ENCODE data around the gene ISYNA1.

The ISYNA1 gene

DNA sequence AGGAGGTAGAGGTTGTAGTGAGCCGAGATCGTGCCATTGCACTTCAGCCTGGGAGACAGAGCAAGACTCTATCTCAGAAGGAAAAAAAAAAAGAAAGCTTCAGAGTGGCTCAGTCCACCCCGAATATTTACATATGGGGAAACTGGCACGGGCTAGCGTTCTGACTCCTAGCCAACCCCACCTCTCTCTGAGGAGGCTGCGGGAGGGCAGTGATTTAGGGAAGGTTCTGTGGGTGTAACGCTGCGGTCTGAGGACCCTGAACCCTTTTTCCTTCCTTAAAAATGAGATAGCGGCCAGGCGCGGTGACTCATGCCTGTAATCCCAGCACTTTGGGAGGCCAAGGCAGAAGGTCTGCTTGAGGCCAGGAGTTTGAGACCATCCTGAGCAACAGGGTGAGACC is 45.5 kb downstream of the ISYNA1 start:
- in situ Hi-C loops (cut with MboI; ENCODE audit: low sequenced_read_pairs, unreplicated experiment): no loop called here
- no peak for TF ChIP-seq CTCF (IDR thresholded peaks at IDR 0.05; ENCODE audit: borderline replicate concordance, control extremely low read depth, extremely low read depth, insufficient read depth, missing control alignments)
- DNase-seq (ENCODE audit: low spot score): no peak

- DNase-seq (ENCODE audit: low spot score): no peak
- no peak for TF ChIP-seq CTCF (IDR thresholded peaks at IDR 0.05; ENCODE audit: borderline replicate concordance, control extremely low read depth, extremely low read depth, insufficient read depth, missing control alignments)
- in situ Hi-C loops (cut with MboI; ENCODE audit: low sequenced_read_pairs, unreplicated experiment): no loop called here
These were observed 46.3 kb downstream of the ISYNA1 start for GRCh38 chr19:18391509-18392075.

DNA sequence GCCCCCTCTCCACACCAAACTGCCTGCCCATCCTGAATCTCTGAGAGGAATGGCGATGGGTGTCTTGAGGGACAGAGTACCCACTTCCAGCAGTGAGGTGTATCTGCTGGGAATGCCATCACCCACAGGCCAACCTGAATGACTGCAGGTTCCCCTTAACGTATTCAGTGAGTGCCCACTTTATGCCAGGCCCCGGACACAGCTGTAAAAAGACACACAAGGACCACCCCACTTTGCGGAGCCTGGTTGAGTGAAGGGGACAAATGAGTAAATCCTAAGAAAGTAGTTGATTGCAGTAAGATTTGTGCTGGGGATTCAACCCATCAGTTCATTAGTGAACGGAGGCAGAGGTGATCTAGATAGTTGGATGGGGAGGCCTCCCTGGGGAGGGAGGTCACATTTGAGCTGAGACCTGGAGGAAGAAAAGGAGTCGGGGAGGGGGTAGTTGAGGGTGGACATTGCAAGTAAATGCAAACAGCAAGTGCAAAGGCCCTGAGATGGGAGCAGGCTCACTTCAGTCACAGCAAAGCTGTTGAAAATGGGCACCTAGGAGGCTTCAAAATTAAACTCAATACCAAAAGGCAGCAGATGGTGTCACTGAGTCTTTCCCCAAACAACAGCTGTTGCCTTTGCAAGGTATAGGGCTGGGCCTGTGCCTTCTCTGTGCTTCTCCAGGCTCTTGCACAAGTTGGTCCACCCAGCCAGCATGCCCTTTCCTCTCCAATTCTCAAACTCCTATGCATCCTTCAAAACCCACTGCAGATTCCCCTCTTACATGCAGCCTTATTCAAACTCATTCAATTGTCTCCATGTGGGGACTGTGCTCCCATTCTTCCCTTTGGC is 47.6 kb downstream of the ISYNA1 start:
- no peak for TF ChIP-seq CTCF (IDR thresholded peaks at IDR 0.05; ENCODE audit: borderline replicate concordance, control extremely low read depth, extremely low read depth, insufficient read depth, missing control alignments)
- no peak for DNase-seq (ENCODE audit: low spot score)
- in situ Hi-C loops (cut with MboI; ENCODE audit: low sequenced_read_pairs, unreplicated experiment): no loop called here

DNA sequence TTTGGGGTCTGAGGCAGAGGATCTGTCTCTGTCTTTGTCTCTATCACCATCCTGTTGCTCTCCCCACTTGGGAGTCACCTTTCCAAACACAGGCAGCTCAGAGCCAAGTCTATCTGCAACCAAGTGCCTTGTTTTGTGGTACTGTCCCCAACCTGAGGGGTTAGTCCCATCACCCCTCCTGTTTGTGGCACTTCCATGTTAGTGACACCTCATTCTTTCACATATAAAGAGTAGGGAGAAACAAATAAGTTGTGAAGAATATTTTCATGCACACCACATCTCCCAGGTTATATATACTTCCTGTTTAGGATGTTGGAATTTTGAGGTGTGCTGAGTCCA is 48.2 kb downstream of the ISYNA1 start:
- TF ChIP-seq CTCF (IDR thresholded peaks at IDR 0.05; ENCODE audit: borderline replicate concordance, control extremely low read depth, extremely low read depth, insufficient read depth, missing control alignments): no peak
- DNase-seq (ENCODE audit: low spot score): no peak
- in situ Hi-C loops (cut with MboI; ENCODE audit: low sequenced_read_pairs, unreplicated experiment): no loop called here

DNA sequence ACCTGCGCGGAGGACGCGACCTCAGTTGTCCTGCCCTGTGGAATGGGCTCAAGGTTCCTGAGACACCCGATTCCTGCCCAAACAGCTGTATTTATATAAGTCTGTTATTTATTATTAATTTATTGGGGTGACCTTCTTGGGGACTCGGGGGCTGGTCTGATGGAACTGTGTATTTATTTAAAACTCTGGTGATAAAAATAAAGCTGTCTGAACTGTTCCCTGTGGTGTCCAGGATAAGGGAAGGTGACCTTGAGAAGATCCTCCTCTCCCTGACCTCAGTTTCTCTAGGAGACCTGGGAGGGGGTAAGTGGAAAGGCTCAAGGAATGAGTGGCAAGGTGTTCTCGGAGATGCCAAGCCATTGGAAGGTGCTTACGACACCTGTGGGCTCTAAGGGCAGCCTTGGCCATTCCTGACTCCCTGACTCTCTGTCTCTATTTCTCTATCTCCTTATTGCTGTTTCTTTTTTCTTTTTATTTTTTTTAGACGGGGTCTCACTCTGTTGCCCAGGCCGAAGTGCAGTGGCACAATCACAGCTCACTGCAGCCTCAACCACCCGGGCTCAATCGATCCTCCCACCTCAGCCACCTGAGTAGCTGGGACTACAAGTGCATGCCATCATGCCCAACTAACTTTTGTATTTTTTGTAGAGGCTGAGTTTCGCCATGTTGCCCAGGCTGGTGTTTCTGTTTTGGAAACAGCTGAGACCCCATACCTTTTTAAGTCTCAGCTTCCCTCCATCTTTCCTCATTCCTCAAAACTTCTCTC is 48.8 kb downstream of the ISYNA1 start:
- no peak for DNase-seq (ENCODE audit: low spot score)
- TF ChIP-seq CTCF (IDR thresholded peaks at IDR 0.05; ENCODE audit: borderline replicate concordance, control extremely low read depth, extremely low read depth, insufficient read depth, missing control alignments): no peak
- in situ Hi-C loops (cut with MboI; ENCODE audit: low sequenced_read_pairs, unreplicated experiment): no loop called here

DNA sequence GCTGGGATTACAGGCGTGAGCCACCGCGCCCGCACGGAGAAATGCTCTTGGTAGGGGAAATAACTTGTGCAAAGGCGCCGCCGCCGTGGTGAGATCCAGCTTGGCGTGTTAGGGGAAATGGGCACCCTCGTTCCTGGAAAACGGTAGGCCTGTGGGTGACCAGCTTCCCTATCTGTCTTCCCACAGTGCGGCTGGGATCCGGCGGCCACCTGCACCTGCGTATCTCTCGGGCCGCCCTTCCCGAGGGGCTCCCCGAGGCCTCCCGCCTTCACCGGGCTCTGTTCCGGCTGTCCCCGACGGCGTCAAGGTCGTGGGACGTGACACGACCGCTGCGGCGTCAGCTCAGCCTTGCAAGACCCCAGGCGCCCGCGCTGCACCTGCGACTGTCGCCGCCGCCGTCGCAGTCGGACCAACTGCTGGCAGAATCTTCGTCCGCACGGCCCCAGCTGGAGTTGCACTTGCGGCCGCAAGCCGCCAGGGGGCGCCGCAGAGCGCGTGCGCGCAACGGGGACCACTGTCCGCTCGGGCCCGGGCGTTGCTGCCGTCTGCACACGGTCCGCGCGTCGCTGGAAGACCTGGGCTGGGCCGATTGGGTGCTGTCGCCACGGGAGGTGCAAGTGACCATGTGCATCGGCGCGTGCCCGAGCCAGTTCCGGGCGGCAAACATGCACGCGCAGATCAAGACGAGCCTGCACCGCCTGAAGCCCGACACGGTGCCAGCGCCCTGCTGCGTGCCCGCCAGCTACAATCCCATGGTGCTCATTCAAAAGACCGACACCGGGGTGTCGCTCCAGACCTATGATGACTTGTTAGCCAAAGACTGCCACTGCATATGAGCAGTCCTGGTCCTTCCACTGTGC is 49.6 kb downstream of the ISYNA1 start:
- DNase-seq (ENCODE audit: low spot score): peak; percentile 95
- TF ChIP-seq CTCF (IDR thresholded peaks at IDR 0.05; ENCODE audit: borderline replicate concordance, control extremely low read depth, extremely low read depth, insufficient read depth, missing control alignments): peak; percentile 99
- in situ Hi-C loops (cut with MboI; ENCODE audit: low sequenced_read_pairs, unreplicated experiment): no loop called here
